ENCODE data around the gene ZBTB11. TPM values are rescaled to one million over a fixed set of nuclear protein-coding genes. Genes with fewer than 3 reads are reported as not detected.
A peak's percentile ranks its signal among the peaks of the same experiment; 100 is the strongest.
"Not testable (repeated sequence)": the region's sequence is repeated elsewhere in the genome, so short reads cannot be mapped to it uniquely, and the experiment has no call there.

The ZBTB11 gene
- polyA plus RNA-seq, 1 donor = 19.1 TPM

DNA sequence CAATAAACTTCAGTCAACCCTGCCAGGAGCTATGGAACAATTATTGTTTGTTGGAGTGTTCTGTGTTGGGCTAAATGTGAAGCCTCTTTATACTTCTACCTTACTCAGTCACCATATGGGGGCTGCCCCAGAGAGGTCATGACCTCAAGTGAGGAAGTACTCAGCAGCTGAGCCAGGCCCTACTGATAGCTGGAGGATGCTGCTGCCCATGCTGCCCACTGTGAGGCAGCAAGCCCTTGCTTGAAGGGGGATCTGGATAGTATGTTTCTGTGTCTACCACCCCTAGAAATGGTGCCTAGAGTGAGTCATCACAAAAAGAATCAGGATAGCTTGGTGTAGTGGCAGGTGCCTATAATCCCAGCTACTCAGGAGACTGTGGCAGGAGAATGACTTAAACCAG lies 14.0 kb upstream of the ZBTB11 start:
- DNase-seq = no peak
- Histone ChIP-seq H3K27ac (ENCODE audit: low read length) (no peak overlapping the region), H3K9me3 (ENCODE audit: control insufficient read depth, low read depth, low read length) (no peaks in the 10 kb centered on the region), H3K36me3 (ENCODE audit: control insufficient read depth, insufficient read depth, low read length) (no peaks in the 10 kb centered on the region), H3K4me3 (ENCODE audit: low read length) (no peak overlapping the region), H3K4me1 (ENCODE audit: control insufficient read depth, insufficient read depth, low read length) (peaks cover 2% of the 10 kb centered on the region), H3K27me3 (ENCODE audit: control insufficient read depth, insufficient read depth, low read length) (no peaks in the 10 kb centered on the region)

DNA sequence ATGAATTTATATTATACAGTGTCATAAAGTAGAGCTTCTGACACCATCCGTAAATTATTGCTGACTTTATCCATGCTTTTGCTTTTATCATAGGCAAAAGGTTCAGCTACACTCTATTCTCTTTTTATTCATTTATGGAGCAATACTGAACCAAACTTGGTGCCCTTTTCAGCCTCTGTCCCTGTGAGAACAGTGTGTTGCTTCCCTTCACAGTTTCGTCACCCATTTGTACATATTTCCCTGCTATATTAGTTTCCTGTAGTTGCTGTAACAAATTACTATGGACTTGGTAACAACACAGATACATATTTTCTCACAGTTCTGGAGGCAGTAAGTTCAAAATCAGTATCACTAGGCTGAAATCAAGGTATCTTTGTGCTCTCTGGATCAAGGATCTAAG lies 12.4 kb upstream of the ZBTB11 start:
- no peak overlapping the region for H3K27ac ChIP-seq (ENCODE audit: low read length)
- H3K9me3 ChIP-seq (ENCODE audit: control insufficient read depth, low read depth, low read length) = no peaks in the 10 kb centered on the region
- H3K4me3 ChIP-seq (ENCODE audit: low read length) = no peak overlapping the region
- 100% methylated on average over 1 of the region's 2 CpGs for WGBS (ENCODE audit: insufficient coverage, low lambda C conversion rate)
- DNase-seq = no peak
- peaks cover 5% of the 10 kb centered on the region for H3K36me3 ChIP-seq (ENCODE audit: control insufficient read depth, insufficient read depth, low read length)
- H3K27me3 ChIP-seq (ENCODE audit: control insufficient read depth, insufficient read depth, low read length) = no peaks in the 10 kb centered on the region
- H3K4me1 ChIP-seq (ENCODE audit: control insufficient read depth, insufficient read depth, low read length) = peaks cover 9% of the 10 kb centered on the region

DNA sequence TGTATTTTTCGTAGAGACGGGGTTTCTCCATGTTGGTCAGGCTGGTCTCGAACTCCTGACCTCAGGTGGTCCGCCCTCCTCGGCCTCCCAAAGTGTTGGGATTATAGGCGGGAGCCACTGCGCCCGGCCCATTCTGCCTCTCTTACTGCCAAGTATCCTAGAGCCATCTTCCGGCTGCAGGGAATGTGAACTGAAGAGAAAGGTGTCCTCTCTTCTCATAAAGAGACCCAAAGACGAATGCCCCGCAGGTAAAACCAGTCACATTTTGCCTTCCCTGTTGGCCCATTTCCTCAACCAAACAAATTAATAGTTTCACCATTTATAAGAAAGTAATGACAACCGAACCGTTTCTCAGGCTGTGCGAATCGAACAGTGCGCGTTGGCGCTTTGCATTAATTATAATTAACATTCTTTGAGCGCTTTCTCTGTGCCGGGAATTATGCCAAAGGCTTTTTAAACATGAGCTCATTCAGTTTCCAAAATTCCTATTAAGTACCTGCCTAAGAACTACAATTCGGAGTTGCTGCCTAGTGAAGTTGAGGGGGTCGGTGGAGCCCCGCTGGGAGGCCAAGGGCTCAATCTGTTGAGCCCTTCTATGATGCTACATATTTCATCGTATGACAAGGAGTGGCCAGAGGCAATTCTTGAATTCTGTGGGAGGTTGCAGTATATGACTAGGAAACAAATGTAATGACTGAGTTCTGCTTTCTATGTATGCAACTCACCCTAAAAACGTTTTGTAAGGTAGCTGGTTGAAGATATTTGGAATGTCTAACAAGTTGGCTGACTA lies 10.4 kb upstream of the ZBTB11 start:
- Histone ChIP-seq H3K4me3 (ENCODE audit: low read length) (peak overlapping the region; percentile 70), H3K36me3 (ENCODE audit: control insufficient read depth, insufficient read depth, low read length) (peaks cover 18% of the 10 kb centered on the region), H3K27me3 (ENCODE audit: control insufficient read depth, insufficient read depth, low read length) (no peaks in the 10 kb centered on the region), H3K27ac (ENCODE audit: low read length) (peak overlapping the region; percentile 89), H3K4me1 (ENCODE audit: control insufficient read depth, insufficient read depth, low read length) (peaks cover 17% of the 10 kb centered on the region), H3K9me3 (ENCODE audit: control insufficient read depth, low read depth, low read length) (no peaks in the 10 kb centered on the region)
- 70% methylated on average over 3 of the region's 25 CpGs for WGBS (ENCODE audit: insufficient coverage, low lambda C conversion rate)
- DNase-seq = peak in 1 of 2 donors; percentile 19

DNA sequence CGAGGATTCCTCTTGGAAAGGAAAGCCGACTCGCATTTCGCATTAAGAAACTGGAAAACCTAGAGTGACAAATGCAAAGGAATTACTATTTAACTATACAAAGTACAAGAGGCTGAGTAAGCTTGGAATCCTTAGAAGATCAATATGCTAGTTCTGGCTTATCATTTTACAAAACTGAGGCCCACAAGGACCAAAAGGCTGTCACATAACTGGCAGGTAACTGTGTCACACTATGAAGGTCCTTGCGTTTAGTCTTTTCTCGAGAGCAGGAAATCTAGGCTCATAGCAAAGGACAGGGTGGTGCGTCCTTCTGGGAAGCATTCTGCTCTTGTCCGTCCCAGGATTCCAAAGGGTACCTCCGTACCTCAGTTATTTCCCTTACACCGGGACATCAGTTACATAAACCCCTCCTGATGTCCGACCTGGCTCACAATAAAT lies 9.0 kb upstream of the ZBTB11 start:
- H3K27me3 ChIP-seq (ENCODE audit: control insufficient read depth, insufficient read depth, low read length) = no peaks in the 10 kb centered on the region
- H3K36me3 ChIP-seq (ENCODE audit: control insufficient read depth, insufficient read depth, low read length) = peaks cover 32% of the 10 kb centered on the region
- peak overlapping the region; percentile 70 for H3K4me3 ChIP-seq (ENCODE audit: low read length)
- no peak for DNase-seq
- WGBS (ENCODE audit: insufficient coverage, low lambda C conversion rate) = no CpG with 5 or more reads among the region's 11 CpGs
- peaks cover 17% of the 10 kb centered on the region for H3K4me1 ChIP-seq (ENCODE audit: control insufficient read depth, insufficient read depth, low read length)
- peak overlapping the region; percentile 89 for H3K27ac ChIP-seq (ENCODE audit: low read length)
- H3K9me3 ChIP-seq (ENCODE audit: control insufficient read depth, low read depth, low read length) = no peaks in the 10 kb centered on the region

DNA sequence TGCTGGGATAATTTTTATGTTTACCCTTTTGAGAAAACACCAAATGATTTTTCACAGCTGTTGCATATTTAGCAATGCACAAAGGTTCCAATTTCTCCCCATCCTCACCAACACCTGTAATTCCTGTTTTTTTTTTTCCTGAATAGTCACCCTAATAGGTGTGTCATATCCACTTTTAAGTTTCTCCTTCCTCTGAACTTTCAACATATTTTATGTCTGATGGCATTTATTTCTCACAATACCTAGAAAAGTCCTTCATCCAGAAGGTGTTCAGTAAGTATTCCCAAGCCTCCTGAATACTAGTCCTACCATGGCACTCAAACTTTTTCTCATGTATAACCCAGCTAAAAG lies 8.1 kb upstream of the ZBTB11 start:
- DNase-seq = no peak
- Histone ChIP-seq H3K27ac (ENCODE audit: low read length) (no peak overlapping the region), H3K4me1 (ENCODE audit: control insufficient read depth, insufficient read depth, low read length) (peaks cover 17% of the 10 kb centered on the region), H3K36me3 (ENCODE audit: control insufficient read depth, insufficient read depth, low read length) (peaks cover 41% of the 10 kb centered on the region), H3K27me3 (ENCODE audit: control insufficient read depth, insufficient read depth, low read length) (no peaks in the 10 kb centered on the region), H3K9me3 (ENCODE audit: control insufficient read depth, low read depth, low read length) (no peaks in the 10 kb centered on the region), H3K4me3 (ENCODE audit: low read length) (peak overlapping the region; percentile 70)

DNA sequence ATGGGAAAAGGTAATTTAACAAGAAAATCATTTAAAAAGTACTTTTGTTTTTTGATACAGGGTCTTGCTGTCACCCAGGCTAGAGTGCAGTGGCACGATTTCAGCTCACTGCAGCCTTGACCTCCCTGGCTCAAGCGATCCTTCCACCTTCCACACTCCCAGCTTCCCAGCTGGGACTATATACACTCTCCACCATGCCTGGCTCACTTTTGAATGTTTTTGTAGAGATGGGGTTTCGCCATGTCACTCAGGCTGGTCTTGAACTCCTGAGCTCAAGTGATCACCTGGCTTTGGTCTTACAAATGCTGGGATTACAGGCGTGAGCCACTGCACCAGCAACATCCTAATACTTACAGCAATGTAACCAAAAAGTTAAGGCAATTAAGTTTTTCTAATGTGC lies 3.5 kb upstream of the ZBTB11 start:
- H3K9me3 ChIP-seq (ENCODE audit: control insufficient read depth, low read depth, low read length) = no peaks in the 10 kb centered on the region
- peaks cover 22% of the 10 kb centered on the region for H3K4me1 ChIP-seq (ENCODE audit: control insufficient read depth, insufficient read depth, low read length)
- H3K4me3 ChIP-seq (ENCODE audit: low read length) = no peak overlapping the region
- WGBS (ENCODE audit: insufficient coverage, low lambda C conversion rate) = no CpG with 5 or more reads among the region's 4 CpGs
- no peak overlapping the region for H3K27ac ChIP-seq (ENCODE audit: low read length)
- no peaks in the 10 kb centered on the region for H3K27me3 ChIP-seq (ENCODE audit: control insufficient read depth, insufficient read depth, low read length)
- peaks cover 48% of the 10 kb centered on the region for H3K36me3 ChIP-seq (ENCODE audit: control insufficient read depth, insufficient read depth, low read length)
- DNase-seq = no peak

DNA sequence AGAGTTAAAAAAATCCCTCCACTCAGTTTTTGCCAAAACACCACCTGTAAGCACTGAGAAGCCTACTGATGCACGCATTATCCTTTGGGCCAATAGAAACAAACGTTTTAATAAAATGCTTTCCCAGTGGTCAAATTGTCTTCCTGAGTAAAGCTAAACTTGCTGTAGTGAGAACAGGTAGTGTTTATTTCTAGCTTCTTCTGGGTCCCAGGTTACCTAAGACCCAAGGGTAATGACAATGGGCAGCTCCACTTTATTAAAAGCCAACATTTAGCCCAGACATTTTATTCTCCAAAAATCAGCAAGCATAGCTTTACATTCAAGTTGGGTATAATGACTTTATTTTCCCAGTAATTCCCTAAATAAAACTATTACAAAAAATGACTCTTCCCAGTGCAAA lies 1.9 kb upstream of the ZBTB11 start:
- not testable (repeated sequence) for H3K27ac ChIP-seq (ENCODE audit: low read length); H3K27me3 ChIP-seq (ENCODE audit: control insufficient read depth, insufficient read depth, low read length); H3K4me3 ChIP-seq (ENCODE audit: low read length); DNase-seq; H3K9me3 ChIP-seq (ENCODE audit: control insufficient read depth, low read depth, low read length)
- Histone ChIP-seq H3K4me1 (ENCODE audit: control insufficient read depth, insufficient read depth, low read length) (peaks cover 14% of the 10 kb centered on the region), H3K36me3 (ENCODE audit: control insufficient read depth, insufficient read depth, low read length) (peaks cover 38% of the 10 kb centered on the region)
- WGBS (ENCODE audit: insufficient coverage, low lambda C conversion rate) = no CpG with 5 or more reads among the region's 2 CpGs

DNA sequence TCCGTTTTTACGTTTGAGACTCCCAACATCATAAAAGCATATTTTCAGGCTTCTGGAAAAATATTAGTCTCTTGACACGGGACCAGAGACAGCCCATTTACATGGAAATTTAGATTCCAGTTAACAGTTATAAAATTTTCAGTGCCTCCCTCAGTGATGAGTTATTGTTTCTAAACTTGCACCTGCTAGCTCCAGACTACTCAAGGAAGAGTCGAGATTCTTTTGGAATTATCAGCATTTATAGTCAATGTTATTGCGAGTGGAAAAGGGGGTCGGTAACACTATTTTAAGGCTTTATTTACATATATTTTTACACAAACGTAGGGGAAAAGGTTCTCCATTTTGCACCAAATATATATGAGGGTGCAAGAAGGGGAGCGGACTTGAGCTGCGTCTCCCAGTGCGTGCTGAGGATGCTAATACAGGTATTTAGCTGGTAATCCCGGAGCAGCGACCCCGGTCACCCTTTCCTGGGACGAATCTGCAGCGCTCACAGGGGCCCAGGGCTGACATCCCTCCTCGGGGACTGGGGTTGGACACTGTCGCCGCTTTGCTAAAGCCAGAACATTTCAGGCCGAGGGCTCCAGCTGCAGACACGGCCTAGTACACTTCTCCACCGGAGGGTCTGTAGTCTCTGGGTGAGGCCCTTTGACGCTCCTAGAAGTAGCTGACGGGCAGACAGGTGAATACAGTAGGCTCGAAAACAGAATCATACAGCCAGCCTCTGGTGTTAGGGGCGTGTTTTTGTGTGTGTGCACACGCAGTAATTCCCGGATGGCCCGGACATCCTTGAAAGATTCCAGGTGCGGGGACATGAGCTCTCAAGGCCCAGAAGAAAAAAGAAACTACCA lies 729 bp upstream of the ZBTB11 start:
- peaks cover 11% of the 10 kb centered on the region for H3K4me1 ChIP-seq (ENCODE audit: control insufficient read depth, insufficient read depth, low read length)
- peak overlapping the region; percentile 100 for H3K4me3 ChIP-seq (ENCODE audit: low read length)
- no peaks in the 10 kb centered on the region for H3K27me3 ChIP-seq (ENCODE audit: control insufficient read depth, insufficient read depth, low read length)
- peaks cover 33% of the 10 kb centered on the region for H3K36me3 ChIP-seq (ENCODE audit: control insufficient read depth, insufficient read depth, low read length)
- WGBS (ENCODE audit: insufficient coverage, low lambda C conversion rate) = no CpG with 5 or more reads among the region's 29 CpGs
- peak overlapping the region; percentile 100 for H3K27ac ChIP-seq (ENCODE audit: low read length)
- peak in 1 of 2 donors; percentile 23 for DNase-seq
- H3K9me3 ChIP-seq (ENCODE audit: control insufficient read depth, low read depth, low read length) = no peaks in the 10 kb centered on the region

DNA sequence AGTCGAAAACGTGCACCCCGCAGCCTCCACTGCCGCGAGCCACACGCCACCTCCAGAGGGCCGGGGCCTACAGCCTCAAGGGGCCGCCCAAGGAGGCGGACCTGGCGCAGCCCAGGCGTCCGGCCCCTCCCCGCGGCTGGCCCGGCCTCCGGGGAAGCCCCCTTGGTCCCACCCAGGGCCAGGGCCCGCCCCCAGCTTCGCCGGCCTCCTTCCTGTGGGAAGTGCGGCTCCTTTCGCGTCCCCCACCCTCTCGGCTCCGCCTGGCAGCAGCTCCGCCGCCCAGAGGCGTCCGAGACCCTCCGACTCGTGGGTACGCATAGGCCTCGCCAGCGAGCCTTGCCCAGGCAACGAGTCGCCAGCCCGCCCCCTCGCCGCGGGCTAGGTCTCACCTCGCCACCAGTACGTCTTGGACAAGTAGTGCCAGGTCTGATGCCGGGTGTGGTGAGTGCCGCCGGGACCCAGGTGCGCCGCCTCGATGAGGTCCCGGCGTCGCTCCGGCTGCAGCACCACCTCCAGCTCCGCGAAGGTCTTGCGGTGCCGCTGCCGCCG lies 642 bp downstream of the ZBTB11 start:
- H3K4me1 ChIP-seq (ENCODE audit: control insufficient read depth, insufficient read depth, low read length) = peaks cover 11% of the 10 kb centered on the region
- no peaks in the 10 kb centered on the region for H3K9me3 ChIP-seq (ENCODE audit: control insufficient read depth, low read depth, low read length)
- no CpG with 5 or more reads among the region's 57 CpGs for WGBS (ENCODE audit: insufficient coverage, low lambda C conversion rate)
- H3K36me3 ChIP-seq (ENCODE audit: control insufficient read depth, insufficient read depth, low read length) = peaks cover 20% of the 10 kb centered on the region
- peak overlapping the region; percentile 100 for H3K27ac ChIP-seq (ENCODE audit: low read length)
- DNase-seq = peak; percentile 94 to 98
- no peaks in the 10 kb centered on the region for H3K27me3 ChIP-seq (ENCODE audit: control insufficient read depth, insufficient read depth, low read length)
- H3K4me3 ChIP-seq (ENCODE audit: low read length) = peak overlapping the region; percentile 100

DNA sequence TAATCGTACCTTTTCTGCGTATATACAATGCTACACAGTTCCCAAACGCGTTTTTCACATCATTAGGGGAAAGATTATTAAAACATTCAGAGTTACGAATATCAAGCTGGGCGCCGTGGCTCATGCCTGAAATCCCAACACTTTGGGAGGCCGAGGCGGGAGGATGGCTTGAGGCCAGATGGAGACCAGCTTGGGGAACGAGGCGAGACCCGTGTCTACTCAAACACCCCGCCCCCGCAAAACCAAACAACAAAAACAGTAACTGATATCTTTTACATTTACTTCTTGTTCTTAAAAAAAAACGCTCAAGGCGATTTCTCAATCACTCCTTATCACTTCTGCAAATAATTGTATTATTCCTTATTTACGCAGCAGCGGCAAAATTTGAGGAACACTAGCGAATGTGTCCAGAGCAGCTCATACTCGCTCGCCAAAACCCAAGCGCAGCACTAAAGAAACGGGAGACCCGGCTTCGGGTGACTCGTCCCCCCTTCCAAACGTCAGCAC lies 1.2 kb downstream of the ZBTB11 start:
- 0% methylated on average over 2 of the region's 27 CpGs for WGBS (ENCODE audit: insufficient coverage, low lambda C conversion rate)
- Histone ChIP-seq H3K36me3 (ENCODE audit: control insufficient read depth, insufficient read depth, low read length) (peaks cover 19% of the 10 kb centered on the region), H3K4me1 (ENCODE audit: control insufficient read depth, insufficient read depth, low read length) (peaks cover 11% of the 10 kb centered on the region), H3K27me3 (ENCODE audit: control insufficient read depth, insufficient read depth, low read length) (no peaks in the 10 kb centered on the region), H3K9me3 (ENCODE audit: control insufficient read depth, low read depth, low read length) (no peaks in the 10 kb centered on the region), H3K4me3 (ENCODE audit: low read length) (peak overlapping the region; percentile 100), H3K27ac (ENCODE audit: low read length) (peak overlapping the region; percentile 100)
- peak in 1 of 2 donors; percentile 6 for DNase-seq

Data from large intestine (tissue), 3 donors.